Activated T-cell treated with anti-CD3 and anti-CD28 coated beads, Interleukin-2, amount 50 U/mL, for 72 hours (primary cell): ENCODE measurements around the gene CDH3. TPM values are rescaled to one million over a fixed set of nuclear protein-coding genes. Genes with fewer than 3 reads are reported as not detected.

ENCODE experiments used
- ATAC-seq, 2 donors: fragments of 150-1000 bp; cut with Tn5 transposase; replicated peaks in 1 of 2; 2 replicates each; pipeline ENCODE4 v1.10.0; 2021; ENCODE audit warnings: moderate library complexity in 2 of 2, mild to moderate bottlenecking in 1 of 2
- DNase-seq, 2 donors: peaks; one replicate each; pipeline ENCODE4 v3.0.0; 2021 to 2022; ENCODE audit warnings: mixed read lengths in 1 of 2
- H3K27ac Mint-ChIP-seq: one replicate; pipeline ENCODE4 v1.8.0; 2022; ENCODE audit warnings: mild to moderate bottlenecking, moderate library complexity, mixed read lengths
- H3K27me3 Mint-ChIP-seq: one replicate; pipeline ENCODE4 v1.8.0; 2022; ENCODE audit warnings: low read depth, mixed read lengths
- H3K36me3 Mint-ChIP-seq, 2 donors: one replicate each; pipeline ENCODE4 v1.8.0; 2022; ENCODE audit warnings: mixed read lengths in 2 of 2, mild to moderate bottlenecking in 1 of 2; ENCODE audit not compliant: insufficient read depth in 2 of 2
- H3K4me1 Mint-ChIP-seq: one replicate; pipeline ENCODE4 v1.8.0; 2022; ENCODE audit warnings: low read depth, mixed read lengths
- H3K4me3 Mint-ChIP-seq, 2 donors: one replicate each; pipeline ENCODE4 v1.8.0; 2022; ENCODE audit warnings: mild to moderate bottlenecking in 2 of 2, mixed read lengths in 2 of 2, moderate library complexity in 2 of 2
- H3K9me3 Mint-ChIP-seq, 2 donors: one replicate each; pipeline ENCODE4 v1.8.0; 2022; ENCODE audit warnings: mixed read lengths in 2 of 2
- total RNA-seq, 2 donors: library from RNA; stranded (reverse); gene quantifications; one replicate each; pipeline ENCODE4 v1.2.3, GENCODE V29; 2022

Gene CDH3
- total RNA-seq, 2 donors from 2014 or later = 15.2 to 24.3 TPM

DNA sequence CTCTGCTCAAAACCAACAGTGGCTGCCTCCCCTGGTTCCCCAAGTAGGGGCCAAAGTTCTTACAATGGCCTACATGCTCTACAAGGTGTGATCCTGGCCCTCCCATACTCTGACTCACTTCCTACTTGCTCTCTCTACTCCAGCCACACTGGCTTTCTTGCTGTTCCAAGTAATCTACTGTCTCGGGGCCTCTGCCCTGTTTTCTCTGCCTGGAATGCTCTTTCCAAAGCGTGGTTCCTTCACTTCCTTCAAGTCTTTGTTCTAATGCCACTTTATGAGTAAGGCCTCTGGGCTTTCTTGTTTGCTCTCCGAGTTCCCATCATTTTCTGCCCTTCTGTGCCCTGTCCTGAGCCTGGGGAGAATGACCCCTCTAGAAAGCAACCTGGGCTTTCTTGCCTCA is 4.1 kb upstream of the CDH3 start:
- no peaks in the 10 kb centered on the region for H3K9me3 Mint-ChIP-seq
- DNase-seq (no peak), ATAC-seq (no peak)
- no peak overlapping the region for H3K27ac Mint-ChIP-seq
- no peak overlapping the region for H3K4me3 Mint-ChIP-seq
- peaks cover 34% of the 10 kb centered on the region for H3K27me3 Mint-ChIP-seq
- peaks cover 0 to 3% of the 10 kb centered on the region in 2 donors for H3K36me3 Mint-ChIP-seq
- H3K4me1 Mint-ChIP-seq = peaks cover 36% of the 10 kb centered on the region

- Mint-ChIP-seq H3K9me3 (no peaks in the 10 kb centered on the region), H3K4me3 (peak overlapping the region; percentile 15 to 55), H3K27ac (no peak overlapping the region), H3K27me3 (peaks cover 39% of the 10 kb centered on the region), H3K36me3 (peaks cover 0 to 3% of the 10 kb centered on the region in 2 donors), H3K4me1 (peaks cover 28% of the 10 kb centered on the region)
- DNase-seq (no peak), ATAC-seq (no peak)
These were observed 3.1 kb upstream of the CDH3 start for GRCh38 chr16:68642047-68642435.

DNA sequence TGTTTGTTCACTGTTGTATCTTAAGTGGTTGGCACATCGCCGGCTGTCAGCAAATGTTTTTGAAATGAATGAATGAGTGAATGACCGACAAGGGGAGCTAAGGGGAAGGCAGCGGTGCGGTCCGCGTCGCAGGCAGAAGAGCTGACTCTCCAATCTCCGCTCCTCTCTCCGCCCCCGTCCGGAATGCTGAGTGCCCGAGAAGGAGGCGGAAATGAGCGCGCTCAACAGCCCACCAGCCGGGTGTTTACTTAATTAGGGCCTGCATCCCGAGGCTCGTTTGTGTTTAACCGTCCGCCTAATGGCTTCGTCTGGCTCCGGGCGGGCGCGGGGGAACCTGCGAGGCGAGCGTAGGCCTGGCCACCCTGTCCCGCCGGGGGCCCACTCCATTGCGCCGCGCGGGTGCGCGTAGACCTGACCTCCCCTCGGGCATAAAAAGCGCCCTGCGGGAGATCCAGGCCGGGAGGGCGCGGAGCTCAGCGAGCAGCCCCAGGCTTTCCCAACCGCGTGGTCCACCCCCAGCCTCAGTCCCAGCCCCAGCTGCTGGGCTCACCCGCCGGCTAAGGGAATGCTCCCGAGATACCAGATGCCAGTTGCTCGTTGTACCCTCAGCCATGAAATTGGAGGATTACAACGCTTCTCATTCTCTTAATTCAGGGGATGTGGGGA is 2.5 kb upstream of the CDH3 start:
- H3K27ac Mint-ChIP-seq = no peak overlapping the region
- DNase-seq (peak; percentile 10 to 18), ATAC-seq (no peak)
- H3K9me3 Mint-ChIP-seq = no peaks in the 10 kb centered on the region
- peaks cover 28% of the 10 kb centered on the region for H3K4me1 Mint-ChIP-seq
- H3K27me3 Mint-ChIP-seq = peaks cover 42% of the 10 kb centered on the region
- H3K4me3 Mint-ChIP-seq = peak overlapping the region; percentile 15 to 55
- H3K36me3 Mint-ChIP-seq = peaks cover 0 to 3% of the 10 kb centered on the region in 2 donors

- DNase-seq (no peak), ATAC-seq (no peak)
- peaks cover 0 to 3% of the 10 kb centered on the region in 2 donors for H3K36me3 Mint-ChIP-seq
- peaks cover 48% of the 10 kb centered on the region for H3K27me3 Mint-ChIP-seq
- H3K4me1 Mint-ChIP-seq = peaks cover 31% of the 10 kb centered on the region
- no peak overlapping the region for H3K27ac Mint-ChIP-seq
- H3K4me3 Mint-ChIP-seq = no peak overlapping the region
- no peaks in the 10 kb centered on the region for H3K9me3 Mint-ChIP-seq
These were observed 1.9 kb upstream of the CDH3 start for GRCh38 chr16:68643227-68643626.

DNA sequence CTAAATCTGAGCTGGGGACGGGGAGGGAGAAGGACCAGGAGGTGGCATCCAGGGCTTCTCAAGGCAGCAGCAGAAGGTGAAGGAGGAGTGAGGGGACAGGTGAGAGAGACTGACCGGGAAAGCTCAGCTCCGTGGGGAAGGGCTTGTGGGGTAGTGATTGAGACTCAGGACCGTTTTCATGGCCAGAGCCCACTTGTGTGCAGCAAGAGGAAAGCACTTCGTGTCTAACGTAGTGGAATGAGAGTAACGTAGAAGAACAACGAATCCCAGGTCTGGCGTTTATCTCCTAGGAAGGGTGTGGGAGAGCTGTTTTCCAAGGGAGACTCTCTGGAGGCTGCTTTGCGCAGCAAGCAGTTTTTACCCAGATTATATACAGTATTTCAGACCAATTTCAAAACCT is 1.3 kb upstream of the CDH3 start:
- Mint-ChIP-seq H3K27ac (no peak overlapping the region), H3K36me3 (peaks cover 0 to 3% of the 10 kb centered on the region in 2 donors), H3K4me1 (peaks cover 31% of the 10 kb centered on the region), H3K9me3 (no peaks in the 10 kb centered on the region), H3K4me3 (peak overlapping the region; percentile 80 to 83), H3K27me3 (peaks cover 55% of the 10 kb centered on the region)
- DNase-seq (no peak), ATAC-seq (no peak)

- ATAC-seq = no peak
- H3K4me1 Mint-ChIP-seq = peaks cover 31% of the 10 kb centered on the region
- H3K27ac Mint-ChIP-seq = no peak overlapping the region
- no peaks in the 10 kb centered on the region for H3K9me3 Mint-ChIP-seq
- H3K36me3 Mint-ChIP-seq = peaks cover 0 to 3% of the 10 kb centered on the region in 2 donors
- H3K27me3 Mint-ChIP-seq = peaks cover 59% of the 10 kb centered on the region
- DNase-seq = no peak
- H3K4me3 Mint-ChIP-seq = peak overlapping the region; percentile 80 to 83
These were observed 814 bp upstream of the CDH3 start for GRCh38 chr16:68644296-68644695.

DNA sequence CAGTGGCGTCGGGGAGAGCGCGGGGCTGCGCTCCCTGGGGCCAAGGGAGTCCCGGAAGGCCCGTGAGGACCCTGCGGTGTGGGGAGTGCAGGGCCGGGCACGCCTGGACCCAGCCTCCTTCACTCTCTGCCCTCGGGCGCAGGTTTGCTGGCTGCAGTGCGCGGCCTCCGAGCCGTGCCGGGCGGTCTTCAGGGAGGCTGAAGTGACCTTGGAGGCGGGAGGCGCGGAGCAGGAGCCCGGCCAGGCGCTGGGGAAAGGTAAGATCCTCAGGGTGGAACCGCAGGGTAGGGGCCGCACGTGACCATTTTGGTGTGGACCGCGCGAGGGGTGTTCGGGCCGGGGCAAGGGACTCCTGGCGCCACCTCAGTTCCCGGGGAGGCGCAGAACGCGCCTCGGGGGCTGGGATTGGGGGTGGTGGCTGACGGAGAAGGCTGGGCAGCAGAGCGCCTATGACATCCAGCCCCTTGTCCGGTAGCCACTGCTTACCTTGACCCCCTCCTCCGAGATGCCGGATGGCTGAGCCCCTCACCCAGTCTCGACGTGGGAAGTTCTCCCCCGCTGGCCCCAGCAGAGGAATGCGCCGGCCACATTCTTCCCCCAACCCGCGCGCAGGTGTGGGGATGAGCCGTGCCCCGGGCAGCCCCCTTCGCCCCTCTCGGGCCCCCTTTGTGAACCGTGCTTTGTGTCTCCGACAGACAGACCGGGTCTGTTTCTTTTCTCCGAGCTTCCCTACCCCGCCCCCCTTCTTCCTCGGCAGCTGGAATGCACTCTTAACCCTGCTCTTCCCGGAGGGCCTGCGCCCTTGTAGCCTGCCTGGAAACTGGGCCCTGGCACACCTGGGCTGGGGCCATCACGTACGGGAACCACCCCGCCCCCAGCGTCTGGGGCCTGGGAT is 631 bp downstream of the CDH3 start:
- H3K27me3 Mint-ChIP-seq = peaks cover 60% of the 10 kb centered on the region
- H3K4me3 Mint-ChIP-seq = peak overlapping the region; percentile 80 to 83
- H3K27ac Mint-ChIP-seq = no peak overlapping the region
- H3K9me3 Mint-ChIP-seq = no peaks in the 10 kb centered on the region
- ATAC-seq (peak; percentile 51 to 53), DNase-seq (peak; percentile 10 to 13)
- H3K36me3 Mint-ChIP-seq = peaks cover 0 to 3% of the 10 kb centered on the region in 2 donors
- H3K4me1 Mint-ChIP-seq = peaks cover 30% of the 10 kb centered on the region

GRCh38 chr16:68646953-68647659 is 2.0 kb downstream of the CDH3 start:
- Mint-ChIP-seq H3K4me3 (peak overlapping the region; percentile 51 to 83), H3K27me3 (peaks cover 53% of the 10 kb centered on the region), H3K4me1 (peaks cover 20% of the 10 kb centered on the region), H3K9me3 (no peaks in the 10 kb centered on the region), H3K36me3 (no peaks in the 10 kb centered on the region), H3K27ac (no peak overlapping the region)
- peak in 1 of 2 donors; percentile 9 for DNase-seq
- ATAC-seq = peak; percentile 35 to 51

- Mint-ChIP-seq H3K36me3 (no peaks in the 10 kb centered on the region), H3K27me3 (peaks cover 36% of the 10 kb centered on the region), H3K4me1 (peaks cover 6% of the 10 kb centered on the region), H3K9me3 (no peaks in the 10 kb centered on the region), H3K27ac (no peak overlapping the region), H3K4me3 (no peak overlapping the region)
- ATAC-seq (no peak), DNase-seq (no peak)
These were observed 6.0 kb downstream of the CDH3 start for GRCh38 chr16:68651136-68651535.

DNA sequence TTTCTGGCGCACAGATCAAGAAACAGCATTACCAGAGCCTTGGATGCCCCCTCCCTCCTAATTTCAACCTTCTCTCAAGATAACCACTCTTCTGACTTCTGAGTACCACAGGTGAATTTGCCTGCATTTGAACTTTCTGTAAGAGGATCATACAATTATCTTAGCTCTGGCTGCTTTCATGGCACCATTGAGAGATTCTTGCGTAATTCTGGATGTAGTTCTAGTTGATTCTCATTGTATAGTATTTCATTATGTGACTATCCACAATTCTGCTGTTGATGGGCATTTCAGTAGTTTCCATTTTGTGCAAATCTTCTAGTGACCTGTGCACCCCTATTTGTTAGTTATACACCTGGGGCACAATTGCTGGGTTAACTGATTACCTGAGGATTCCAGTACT is 7.5 kb downstream of the CDH3 start:
- Mint-ChIP-seq H3K4me1 (peaks cover 2% of the 10 kb centered on the region), H3K36me3 (no peaks in the 10 kb centered on the region), H3K9me3 (no peaks in the 10 kb centered on the region), H3K27me3 (peaks cover 36% of the 10 kb centered on the region), H3K27ac (no peak overlapping the region), H3K4me3 (no peak overlapping the region)
- DNase-seq (no peak), ATAC-seq (no peak)

DNA sequence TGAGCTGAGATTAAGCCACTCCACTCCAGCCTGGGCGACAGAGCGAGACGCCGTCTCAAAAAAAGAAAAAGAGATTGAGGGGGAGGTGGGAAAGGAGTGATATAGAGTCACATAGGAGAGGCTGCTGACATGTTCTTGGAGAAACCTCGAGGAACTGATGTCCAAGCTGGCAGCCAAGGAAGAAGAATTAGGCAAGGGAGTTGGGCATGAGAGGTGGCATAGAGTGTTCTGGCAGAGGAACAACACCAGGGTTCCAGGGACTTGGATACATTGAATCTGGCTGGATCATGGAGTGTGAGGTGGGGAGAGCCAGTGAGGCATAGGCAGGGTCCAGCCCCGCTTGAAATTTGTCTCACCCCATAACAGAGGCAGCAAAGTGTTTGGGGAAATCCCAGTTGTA is 10.7 kb downstream of the CDH3 start:
- ATAC-seq (no peak), DNase-seq (no peak)
- Mint-ChIP-seq H3K4me3 (no peak overlapping the region), H3K27me3 (peaks cover 27% of the 10 kb centered on the region), H3K36me3 (no peaks in the 10 kb centered on the region), H3K4me1 (peaks cover 12% of the 10 kb centered on the region), H3K9me3 (no peaks in the 10 kb centered on the region), H3K27ac (no peak overlapping the region)

DNA sequence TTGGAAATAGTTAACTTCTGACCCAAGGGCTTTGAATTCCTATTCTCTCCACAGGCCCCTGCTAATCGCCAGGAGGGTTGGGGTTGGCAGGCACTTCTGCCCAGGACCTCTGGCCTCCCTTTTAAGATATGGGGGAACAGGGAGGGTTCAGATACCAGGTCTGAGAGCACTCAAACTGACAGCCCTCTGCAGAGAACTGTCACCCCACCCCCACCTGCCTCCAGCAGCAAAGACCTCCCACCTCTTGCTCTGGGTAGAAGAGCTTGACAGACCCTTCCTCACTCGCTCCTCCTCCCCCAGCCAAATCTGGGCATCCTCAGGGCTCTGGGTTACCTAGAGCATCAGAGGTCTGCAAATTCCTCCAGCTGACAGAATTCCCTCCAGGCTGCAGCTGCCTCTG is 11.6 kb downstream of the CDH3 start:
- H3K4me1 Mint-ChIP-seq = peaks cover 16% of the 10 kb centered on the region
- no peak overlapping the region for H3K27ac Mint-ChIP-seq
- H3K9me3 Mint-ChIP-seq = no peaks in the 10 kb centered on the region
- no peak overlapping the region for H3K4me3 Mint-ChIP-seq
- no peaks in the 10 kb centered on the region for H3K36me3 Mint-ChIP-seq
- DNase-seq = no peak
- H3K27me3 Mint-ChIP-seq = peaks cover 33% of the 10 kb centered on the region
- no peak for ATAC-seq
